HG02588 (cell line): ENCODE data around the gene WDR70.
"Not testable (repeated sequence)": the region's sequence is repeated elsewhere in the genome, so short reads cannot be mapped to it uniquely, and the experiment has no call there.

Experiments used
- ATAC-seq: cut with Tn5 transposase; IDR thresholded peaks from one replicate; pipeline ENCODE4 v1.9.1; 2021; ENCODE audit warnings: mild to moderate bottlenecking, moderate library complexity; ENCODE audit not compliant: unreplicated experiment

Gene WDR70

DNA sequence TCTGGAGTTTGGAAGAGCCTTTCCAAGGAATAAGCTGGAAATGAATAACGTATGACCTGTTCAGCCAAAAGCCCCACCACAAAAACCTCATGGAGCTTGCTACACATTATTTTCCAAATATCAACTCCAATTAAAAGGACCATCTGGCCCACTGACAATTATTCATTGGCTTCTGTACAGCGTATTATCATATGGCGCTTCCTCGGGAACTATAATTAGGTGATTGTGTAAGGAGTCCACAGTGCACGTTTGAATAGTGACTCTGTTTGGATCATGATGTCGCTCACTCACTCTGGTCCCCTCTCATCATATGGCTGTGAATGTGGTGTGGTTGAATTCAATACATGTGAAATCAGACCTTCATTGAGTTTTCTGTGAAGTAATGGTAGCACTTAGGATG lies 408.6 kb downstream of the WDR70 start:
- no peak for ATAC-seq

DNA sequence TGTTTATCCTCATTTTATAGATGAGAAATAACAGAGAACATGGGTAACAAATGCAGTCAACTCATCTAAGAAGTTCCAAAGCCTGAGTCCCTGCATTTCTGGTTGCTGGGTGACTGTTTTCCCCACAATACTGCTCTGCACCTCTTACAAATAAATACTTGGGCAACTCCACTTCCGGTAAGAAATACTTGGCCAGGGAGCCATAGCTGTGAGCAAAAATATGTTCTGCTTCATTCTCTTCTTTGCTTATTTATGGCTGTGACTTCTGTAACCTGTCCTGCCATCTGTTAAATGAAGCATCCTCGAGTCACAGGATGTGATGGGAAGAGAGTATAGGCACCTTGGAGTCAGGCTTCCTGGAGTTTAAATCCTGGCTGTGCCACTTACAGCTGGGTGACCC lies 410.9 kb downstream of the WDR70 start:
- ATAC-seq = no peak

DNA sequence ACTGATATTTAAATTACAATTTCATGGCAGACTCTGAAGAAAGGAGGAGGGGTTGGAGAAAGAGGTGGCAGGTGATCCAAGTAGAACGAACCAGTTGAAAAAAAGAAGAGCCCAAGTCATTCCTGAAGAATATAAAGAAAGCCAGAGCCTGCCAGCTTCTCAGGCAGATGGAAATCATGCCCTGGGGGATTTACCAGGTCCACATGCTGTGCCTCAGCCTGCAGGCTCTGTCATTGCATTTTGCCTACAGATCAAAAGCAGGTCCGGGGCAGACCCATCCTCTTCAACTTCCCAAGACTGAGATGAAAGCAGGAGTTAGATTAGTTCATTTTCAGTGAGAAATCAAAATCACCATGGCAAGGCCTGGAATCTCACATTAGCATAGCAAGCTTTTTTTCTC lies 412.2 kb downstream of the WDR70 start:
- ATAC-seq = no peak

DNA sequence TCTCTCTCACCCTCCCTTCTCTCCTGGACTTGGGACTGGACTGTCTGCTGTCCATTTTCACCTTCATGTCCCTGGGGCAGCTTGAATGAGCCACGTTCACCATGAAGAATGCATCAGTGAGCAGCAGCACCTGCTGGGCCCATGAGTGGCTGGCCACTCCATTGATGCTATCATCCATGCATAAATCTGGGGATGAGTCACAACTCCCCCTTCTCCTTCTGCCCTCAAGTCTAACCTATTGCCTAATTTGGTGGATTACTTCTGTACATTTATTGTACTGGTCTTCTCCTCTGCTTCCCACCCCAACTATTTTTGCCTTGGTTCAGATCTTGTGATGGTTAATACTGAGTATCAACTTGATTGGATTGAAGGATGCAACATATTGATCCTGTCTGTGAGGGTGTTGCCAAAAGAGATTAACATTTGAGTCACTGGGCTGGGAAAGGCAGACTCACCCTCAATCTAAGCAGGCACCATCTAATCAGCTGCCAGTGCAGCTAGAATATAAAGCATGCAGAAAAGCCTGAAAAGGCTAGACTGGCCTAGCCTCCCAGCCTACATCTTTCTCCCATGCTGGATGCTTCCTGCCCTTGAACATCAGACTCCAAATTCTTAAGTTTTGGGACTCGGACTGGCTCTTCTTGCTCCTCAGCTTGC lies 414.0 kb downstream of the WDR70 start:
- ATAC-seq = no peak

DNA sequence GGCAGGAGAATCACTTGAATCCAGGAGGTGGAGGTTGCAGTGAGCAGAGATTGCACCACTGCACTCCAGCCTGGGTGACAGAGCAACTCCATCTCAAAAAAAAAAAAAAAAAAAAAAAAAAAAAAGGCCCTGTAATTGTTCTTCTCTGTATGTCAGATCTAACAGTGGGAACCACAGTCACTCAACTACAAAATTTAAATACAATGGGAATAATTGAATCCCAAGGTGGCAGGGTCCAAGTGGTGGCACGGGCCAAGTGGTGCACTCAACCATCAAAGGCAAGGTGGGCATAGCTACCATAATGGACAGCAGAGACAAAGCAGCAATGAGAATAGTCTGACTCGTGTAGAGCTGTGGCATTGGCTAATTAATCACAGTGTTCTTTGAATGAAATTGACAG lies 416.2 kb downstream of the WDR70 start:
- ATAC-seq = not testable (repeated sequence)

DNA sequence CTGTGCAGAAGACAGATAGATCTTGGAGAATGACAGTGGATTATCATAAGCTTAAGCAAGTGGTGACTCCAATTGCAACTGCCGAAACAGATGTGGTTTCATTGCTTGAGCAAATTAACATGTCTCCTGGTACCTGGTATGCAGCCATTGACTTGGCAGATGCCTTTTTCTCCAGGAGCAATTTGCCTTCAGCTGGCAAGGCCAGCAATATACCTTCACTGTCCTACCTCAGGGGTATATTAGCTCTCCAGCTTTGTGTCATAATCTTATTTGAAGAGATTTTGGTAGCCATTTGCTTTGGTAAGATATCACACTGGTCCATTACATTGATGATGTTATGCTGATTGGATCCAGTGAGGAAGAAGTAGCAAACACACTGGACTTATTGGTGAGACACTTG lies 417.3 kb downstream of the WDR70 start:
- ATAC-seq = not testable (repeated sequence)

DNA sequence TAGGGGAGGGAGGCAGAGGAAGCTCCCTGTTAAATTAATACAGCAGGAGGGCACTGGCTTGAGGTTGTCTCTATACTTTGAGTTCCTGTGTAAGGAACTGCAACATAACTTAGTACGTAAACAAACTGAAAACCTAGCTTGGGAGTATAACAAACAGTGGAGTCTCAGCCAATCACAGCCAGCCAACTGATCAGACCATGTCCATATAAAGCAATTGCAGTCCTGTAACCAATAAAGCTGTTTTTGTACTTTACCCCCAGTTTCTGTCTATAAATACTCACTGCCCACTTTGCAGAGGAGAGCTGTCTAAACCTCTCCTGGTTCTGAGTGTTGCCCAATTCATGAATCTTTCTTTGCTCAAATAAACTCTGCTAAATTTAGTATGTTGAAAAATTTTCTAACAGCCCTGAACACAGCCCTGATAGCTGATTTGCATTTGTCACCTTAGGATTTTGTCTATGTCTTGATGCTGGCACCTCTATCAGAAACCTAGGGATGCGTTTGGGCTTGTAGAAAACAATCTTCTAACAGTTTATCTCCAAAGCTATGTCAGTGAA lies 420.8 kb downstream of the WDR70 start:
- ATAC-seq = no peak

DNA sequence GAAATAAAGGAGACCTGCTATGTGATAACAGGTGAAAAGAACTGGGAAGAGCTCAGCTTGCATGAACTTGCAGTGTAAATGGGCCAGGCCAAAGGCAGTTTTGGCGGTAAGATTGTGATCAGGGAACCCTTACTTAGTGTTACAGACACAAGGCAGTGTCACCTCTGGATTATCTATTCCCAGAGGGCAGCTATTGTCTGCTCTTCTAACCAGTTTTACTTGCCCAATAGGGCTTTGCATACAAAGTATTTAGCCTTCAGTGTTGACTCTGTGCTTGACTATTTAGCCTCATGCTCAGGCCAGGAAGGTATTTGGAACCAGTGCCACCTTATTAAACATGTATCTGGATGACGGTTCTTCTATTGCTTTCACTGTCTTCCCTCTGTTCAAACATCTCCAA lies 422.4 kb downstream of the WDR70 start:
- ATAC-seq = no peak
